Activated T-helper 1 cell treated with anti-CD3 and anti-CD28 coated beads, Interleukin-12 subunit alpha, Interleukin-12 subunit beta, Interleukin-2, Interleukin-4 antibody, amounts not matched to agents 30 ng/mL and 10 ng/mL and 1 ng/mL, durations not matched to agents 14 hours and 24 hours and 36 hours (primary cell): ENCODE results near the gene GMIP. TPM values are rescaled to one million over a fixed set of nuclear protein-coding genes. Genes with fewer than 3 reads are reported as not detected.
"Not testable (repeated sequence)": the region's sequence is repeated elsewhere in the genome, so short reads cannot be mapped to it uniquely, and the experiment has no call there.

Source experiments
- DNase-seq: peaks from one replicate; pipeline ENCODE4 v3.0.0; 2021; ENCODE audit warnings: low spot score
- H3K27ac Mint-ChIP-seq: one replicate; pipeline ENCODE4 v1.8.0; 2021; ENCODE audit warnings: mild to moderate bottlenecking, mixed read lengths
- H3K27me3 Mint-ChIP-seq: one replicate; pipeline ENCODE4 v1.8.0; 2022; ENCODE audit warnings: mild to moderate bottlenecking, moderate library complexity, mixed read lengths; ENCODE audit not compliant: insufficient read depth
- H3K36me3 Mint-ChIP-seq: one replicate; pipeline ENCODE4 v1.8.0; 2021; ENCODE audit warnings: low read depth, mixed read lengths
- H3K4me1 Mint-ChIP-seq: one replicate; pipeline ENCODE4 v1.8.0; 2021; ENCODE audit warnings: low read depth, mixed read lengths
- H3K4me3 Mint-ChIP-seq: one replicate; pipeline ENCODE4 v1.8.0; 2021; ENCODE audit warnings: mild to moderate bottlenecking, moderate library complexity, mixed read lengths
- H3K9me3 Mint-ChIP-seq: one replicate; pipeline ENCODE4 v1.8.0; 2021; ENCODE audit warnings: mixed read lengths
- intact Hi-C: fragments of 100-400 bp; cut with micrococcal nuclease; formaldehyde crosslinking; loops from one replicate; pipeline ENCODE4 v1.15.1; 2024
- total RNA-seq: library from RNA; stranded (reverse); gene quantifications from 2 replicates; pipeline ENCODE4 v1.2.3, GENCODE V29; 2022

Gene GMIP, protein sequence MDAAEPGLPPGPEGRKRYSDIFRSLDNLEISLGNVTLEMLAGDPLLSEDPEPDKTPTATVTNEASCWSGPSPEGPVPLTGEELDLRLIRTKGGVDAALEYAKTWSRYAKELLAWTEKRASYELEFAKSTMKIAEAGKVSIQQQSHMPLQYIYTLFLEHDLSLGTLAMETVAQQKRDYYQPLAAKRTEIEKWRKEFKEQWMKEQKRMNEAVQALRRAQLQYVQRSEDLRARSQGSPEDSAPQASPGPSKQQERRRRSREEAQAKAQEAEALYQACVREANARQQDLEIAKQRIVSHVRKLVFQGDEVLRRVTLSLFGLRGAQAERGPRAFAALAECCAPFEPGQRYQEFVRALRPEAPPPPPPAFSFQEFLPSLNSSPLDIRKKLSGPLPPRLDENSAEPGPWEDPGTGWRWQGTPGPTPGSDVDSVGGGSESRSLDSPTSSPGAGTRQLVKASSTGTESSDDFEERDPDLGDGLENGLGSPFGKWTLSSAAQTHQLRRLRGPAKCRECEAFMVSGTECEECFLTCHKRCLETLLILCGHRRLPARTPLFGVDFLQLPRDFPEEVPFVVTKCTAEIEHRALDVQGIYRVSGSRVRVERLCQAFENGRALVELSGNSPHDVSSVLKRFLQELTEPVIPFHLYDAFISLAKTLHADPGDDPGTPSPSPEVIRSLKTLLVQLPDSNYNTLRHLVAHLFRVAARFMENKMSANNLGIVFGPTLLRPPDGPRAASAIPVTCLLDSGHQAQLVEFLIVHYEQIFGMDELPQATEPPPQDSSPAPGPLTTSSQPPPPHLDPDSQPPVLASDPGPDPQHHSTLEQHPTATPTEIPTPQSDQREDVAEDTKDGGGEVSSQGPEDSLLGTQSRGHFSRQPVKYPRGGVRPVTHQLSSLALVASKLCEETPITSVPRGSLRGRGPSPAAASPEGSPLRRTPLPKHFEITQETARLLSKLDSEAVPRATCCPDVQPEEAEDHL
- 67.8 and 71.6 TPM in 2 replicates for total RNA-seq

DNA sequence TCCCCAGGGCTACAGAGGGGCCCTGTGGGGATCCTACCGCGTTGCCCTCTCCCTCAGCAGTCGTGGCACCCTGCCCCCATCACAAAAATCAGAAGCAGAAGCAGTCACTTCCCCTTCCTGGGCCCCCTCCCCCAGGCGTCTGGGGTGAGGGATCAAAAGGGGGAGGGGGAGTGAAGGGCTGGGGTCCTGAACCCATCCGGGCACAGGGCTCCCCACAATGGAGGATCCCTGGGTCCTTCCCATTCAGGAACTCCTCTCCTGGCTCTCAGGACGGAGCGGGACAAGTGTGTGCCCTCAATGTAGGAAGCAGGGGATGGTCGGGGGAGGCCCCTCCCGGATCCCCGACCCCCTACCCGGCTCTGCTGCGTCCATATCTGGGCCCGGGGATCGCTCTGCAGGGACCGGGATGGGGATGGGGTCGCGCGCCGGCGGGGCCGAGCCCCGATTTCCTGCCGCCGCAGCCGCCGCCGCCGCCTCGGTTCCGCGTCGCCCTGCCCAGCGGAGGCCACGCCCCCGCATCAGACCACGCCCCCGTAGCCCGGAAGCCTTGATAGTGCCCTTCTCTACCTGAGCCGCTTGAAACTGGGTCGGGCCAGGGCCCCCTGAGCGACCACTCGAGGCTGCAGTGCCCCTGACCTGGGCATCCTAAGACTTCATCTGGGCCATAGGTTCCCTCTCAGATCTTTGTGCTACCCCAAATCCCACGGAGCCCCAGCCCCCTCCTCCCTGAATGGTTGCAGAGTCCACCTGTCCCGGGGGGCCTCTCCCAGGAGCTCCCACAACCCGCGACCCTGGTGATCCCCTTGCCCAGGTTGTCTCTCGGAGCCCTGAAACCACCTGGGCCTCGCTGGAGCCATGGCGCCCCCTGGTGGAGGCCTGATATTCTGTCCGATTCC is at the start of gene GMIP:
GMIP (minus strand) TSS at position 500 of the 896 bp plus-strand sequence; CDS start at position 372, 128 bp downstream.
- Mint-ChIP-seq H3K4me3 (peak within 1 kb of the TSS; percentile 95), H3K27me3 (no peaks in the 10 kb centered on the region), H3K36me3 (peaks cover 22% of the 10 kb centered on the region), H3K4me1 (peaks cover 18% of the 10 kb centered on the region), H3K9me3 (no peaks in the 10 kb centered on the region), H3K27ac (peak within 1 kb of the TSS; percentile 93)
- intact Hi-C loops, result loop anchor here (1.0 to 2.0 kb wide), 9 partner anchors 20 to 316 kb away; partner anchors contain the start of genes ATP13A1 and PBX4
- peak; percentile 82 for DNase-seq

DNA sequence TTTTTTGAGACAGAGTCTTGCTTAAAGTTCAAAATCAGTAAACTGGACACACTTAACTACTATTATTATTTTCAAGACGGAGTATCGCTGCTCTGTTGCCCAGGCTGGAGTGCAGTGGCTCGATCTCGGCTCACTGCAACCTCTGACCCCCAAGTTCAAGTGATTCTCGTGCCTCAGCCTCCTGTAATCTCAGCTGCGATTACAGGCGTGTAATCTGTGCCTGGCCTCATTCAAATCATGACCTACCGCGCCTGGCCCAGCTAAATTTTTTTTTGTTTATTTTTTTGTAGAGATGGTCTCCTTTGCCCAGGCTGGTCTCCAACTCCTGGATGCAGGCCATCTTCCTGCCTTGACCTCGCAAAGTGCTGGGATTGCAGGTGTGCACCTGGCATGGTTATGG is 48.2 kb upstream of the GMIP start:
- no peak for DNase-seq
- H3K27ac Mint-ChIP-seq, result no peak overlapping the region
- no peaks in the 10 kb centered on the region for H3K27me3 Mint-ChIP-seq
- H3K4me1 Mint-ChIP-seq, result no peaks in the 10 kb centered on the region
- H3K9me3 Mint-ChIP-seq, result peaks cover 16% of the 10 kb centered on the region
- H3K4me3 Mint-ChIP-seq, result no peak overlapping the region
- intact Hi-C loops, result no loop called here
- H3K36me3 Mint-ChIP-seq, result peaks cover 8% of the 10 kb centered on the region

DNA sequence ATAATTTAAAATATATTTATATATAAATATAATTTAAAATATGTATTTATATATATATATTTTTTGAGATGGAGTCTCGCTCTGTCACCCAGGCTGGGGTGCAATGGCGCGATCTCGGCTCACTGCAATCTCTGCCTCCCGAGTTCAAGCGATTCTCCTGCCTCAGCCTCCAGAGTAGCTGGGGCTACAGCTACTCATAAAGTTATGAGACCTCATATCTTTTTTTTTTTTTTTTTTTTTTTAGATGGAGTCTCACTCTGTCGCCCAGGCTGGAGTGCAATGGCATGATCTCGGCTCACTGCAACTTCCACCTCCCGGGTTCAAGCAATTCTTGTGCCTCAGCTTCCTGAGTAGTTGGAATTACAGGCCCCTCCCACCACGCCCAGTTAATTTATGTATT is 45.6 kb upstream of the GMIP start:
- H3K9me3 Mint-ChIP-seq, result peaks cover 24% of the 10 kb centered on the region
- H3K27ac Mint-ChIP-seq, intact Hi-C loops, H3K4me1 Mint-ChIP-seq, H3K27me3 Mint-ChIP-seq, H3K4me3 Mint-ChIP-seq, DNase-seq: not testable (repeated sequence)
- peaks cover 26% of the 10 kb centered on the region for H3K36me3 Mint-ChIP-seq

DNA sequence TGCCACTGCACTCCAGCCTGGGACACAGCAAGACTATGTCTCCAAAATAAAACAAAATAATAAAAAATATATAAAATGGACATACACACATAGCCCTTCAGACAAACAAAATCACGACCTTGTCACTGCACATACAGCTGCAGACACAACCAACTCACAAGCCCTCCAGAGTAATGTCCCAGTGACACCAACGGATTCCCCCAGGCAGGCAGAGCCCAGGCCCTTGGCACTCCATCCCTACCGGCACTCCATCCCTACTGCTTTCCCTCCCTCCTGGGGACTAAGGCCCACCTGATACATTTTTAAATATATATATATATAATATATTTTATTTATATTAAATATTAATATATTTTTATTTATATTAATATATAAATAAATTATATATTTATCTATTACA is 43.6 kb upstream of the GMIP start:
- no peaks in the 10 kb centered on the region for H3K27me3 Mint-ChIP-seq

DNA sequence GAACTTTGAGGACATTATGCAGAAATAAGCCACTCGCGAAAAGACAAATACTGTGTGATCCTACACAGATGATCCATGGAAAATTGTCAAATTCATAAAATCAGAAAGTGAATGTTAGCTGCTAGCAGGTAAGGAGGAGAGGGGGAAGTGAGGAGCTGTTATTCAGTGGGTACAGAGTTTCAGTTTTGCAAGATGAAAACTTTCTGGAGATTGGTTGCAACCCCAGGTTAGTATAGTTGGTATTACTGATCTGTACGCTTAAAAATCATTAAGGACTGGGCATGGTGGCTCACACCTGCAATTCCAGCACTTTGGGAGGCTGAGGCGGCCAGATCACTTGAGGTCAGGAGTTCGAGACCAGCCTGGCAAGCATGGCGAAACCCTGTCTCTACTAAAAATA is 43.1 kb upstream of the GMIP start:
- peaks cover 44% of the 10 kb centered on the region for H3K36me3 Mint-ChIP-seq
- H3K4me3 Mint-ChIP-seq, result no peak overlapping the region
- H3K27ac Mint-ChIP-seq, result no peak overlapping the region
- no peak for DNase-seq
- H3K9me3 Mint-ChIP-seq, result peaks cover 36% of the 10 kb centered on the region
- intact Hi-C loops, result no loop called here
- H3K27me3 Mint-ChIP-seq, result no peaks in the 10 kb centered on the region
- H3K4me1 Mint-ChIP-seq, result no peaks in the 10 kb centered on the region

More for the DNA sequence above, 43.6 kb upstream of the GMIP start:
- H3K4me1 Mint-ChIP-seq, result no peaks in the 10 kb centered on the region
- no peak overlapping the region for H3K4me3 Mint-ChIP-seq
- peaks cover 43% of the 10 kb centered on the region for H3K36me3 Mint-ChIP-seq
- no peak for DNase-seq
- intact Hi-C loops, result no loop called here
- no peak overlapping the region for H3K27ac Mint-ChIP-seq
- peaks cover 36% of the 10 kb centered on the region for H3K9me3 Mint-ChIP-seq

DNA sequence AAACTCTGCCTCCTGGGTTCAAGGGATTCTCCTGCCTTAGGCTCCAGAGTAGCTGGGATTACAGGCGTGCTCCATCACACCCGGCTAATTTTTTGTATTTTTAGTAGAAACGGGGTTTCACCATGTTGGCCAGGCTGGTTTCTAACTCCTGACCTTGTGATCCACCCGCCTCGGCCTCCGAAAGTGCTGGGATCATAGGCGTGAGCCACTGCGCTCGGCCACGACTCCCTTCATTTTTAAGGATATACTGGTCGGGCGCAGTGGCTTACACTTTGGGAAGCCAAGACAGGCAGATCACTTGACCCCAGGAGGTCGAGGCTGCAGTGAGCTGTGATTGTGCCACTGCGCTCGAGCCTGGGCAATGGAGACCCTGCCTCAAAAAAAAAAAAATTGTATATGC is 42.7 kb upstream of the GMIP start:
- peaks cover 39% of the 10 kb centered on the region for H3K9me3 Mint-ChIP-seq
- H3K27ac Mint-ChIP-seq, H3K4me3 Mint-ChIP-seq, intact Hi-C loops, H3K27me3 Mint-ChIP-seq, DNase-seq, H3K4me1 Mint-ChIP-seq: not testable (repeated sequence)
- peaks cover 48% of the 10 kb centered on the region for H3K36me3 Mint-ChIP-seq

DNA sequence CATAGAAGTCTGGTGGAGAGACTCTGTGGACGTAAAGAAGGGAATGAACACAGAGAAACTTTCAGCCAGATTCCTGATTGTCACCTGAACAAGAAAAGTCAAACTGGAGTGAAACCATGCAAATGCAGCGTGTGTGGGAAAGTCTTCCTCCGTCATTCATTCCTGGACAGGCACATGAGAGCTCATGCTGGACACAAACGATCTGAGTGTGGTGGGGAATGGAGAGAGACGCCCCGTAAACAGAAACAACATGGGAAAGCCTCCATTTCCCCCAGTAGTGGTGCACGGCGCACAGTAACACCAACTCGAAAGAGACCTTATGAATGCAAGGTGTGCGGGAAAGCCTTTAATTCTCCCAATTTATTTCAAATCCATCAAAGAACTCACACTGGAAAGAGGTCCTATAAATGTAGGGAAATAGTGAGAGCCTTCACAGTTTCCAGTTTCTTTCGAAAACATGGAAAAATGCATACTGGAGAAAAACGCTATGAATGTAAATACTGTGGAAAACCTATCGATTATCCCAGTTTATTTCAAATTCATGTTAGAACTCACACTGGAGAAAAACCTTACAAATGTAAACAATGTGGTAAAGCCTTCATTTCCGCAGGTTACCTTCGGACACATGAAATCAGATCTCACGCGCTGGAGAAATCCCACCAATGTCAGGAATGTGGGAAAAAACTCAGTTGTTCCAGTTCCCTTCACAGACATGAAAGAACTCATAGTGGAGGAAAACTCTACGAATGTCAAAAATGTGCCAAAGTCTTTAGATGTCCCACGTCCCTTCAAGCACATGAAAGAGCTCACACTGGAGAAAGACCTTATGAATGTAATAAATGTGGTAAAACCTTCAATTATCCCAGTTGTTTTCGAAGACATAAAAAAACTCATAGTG is 36.0 kb upstream of the GMIP start:
- Mint-ChIP-seq H3K27me3 (no peaks in the 10 kb centered on the region), H3K36me3 (peaks cover 84% of the 10 kb centered on the region), H3K4me1 (no peaks in the 10 kb centered on the region), H3K9me3 (peaks cover 69% of the 10 kb centered on the region), H3K4me3 (no peak overlapping the region), H3K27ac (no peak overlapping the region)
- DNase-seq, result no peak
- intact Hi-C loops, result no loop called here

DNA sequence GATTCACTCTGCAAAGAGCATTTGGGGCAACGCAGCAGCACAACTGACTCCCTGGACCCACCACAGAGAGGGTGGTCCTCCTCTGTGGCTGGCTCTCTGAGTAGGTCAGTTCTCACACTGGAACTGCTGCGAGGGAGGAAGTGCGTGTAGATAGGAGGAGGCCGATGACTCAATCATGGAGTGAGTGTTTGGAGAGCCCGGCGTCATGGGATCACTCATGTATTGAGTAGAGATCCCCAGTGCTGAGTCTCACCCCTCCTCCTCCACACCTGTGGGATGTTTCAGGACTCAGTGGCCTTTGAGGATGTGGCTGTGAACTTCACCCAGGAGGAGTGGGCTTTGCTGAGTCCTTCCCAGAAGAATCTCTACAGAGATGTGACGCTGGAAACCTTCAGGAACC is 34.1 kb upstream of the GMIP start:
- H3K27me3 Mint-ChIP-seq, result no peaks in the 10 kb centered on the region
- H3K27ac Mint-ChIP-seq, result no peak overlapping the region
- H3K4me3 Mint-ChIP-seq, result no peak overlapping the region
- no peaks in the 10 kb centered on the region for H3K4me1 Mint-ChIP-seq
- intact Hi-C loops, result no loop called here
- no peak for DNase-seq
- peaks cover 60% of the 10 kb centered on the region for H3K9me3 Mint-ChIP-seq
- H3K36me3 Mint-ChIP-seq, result peaks cover 80% of the 10 kb centered on the region

DNA sequence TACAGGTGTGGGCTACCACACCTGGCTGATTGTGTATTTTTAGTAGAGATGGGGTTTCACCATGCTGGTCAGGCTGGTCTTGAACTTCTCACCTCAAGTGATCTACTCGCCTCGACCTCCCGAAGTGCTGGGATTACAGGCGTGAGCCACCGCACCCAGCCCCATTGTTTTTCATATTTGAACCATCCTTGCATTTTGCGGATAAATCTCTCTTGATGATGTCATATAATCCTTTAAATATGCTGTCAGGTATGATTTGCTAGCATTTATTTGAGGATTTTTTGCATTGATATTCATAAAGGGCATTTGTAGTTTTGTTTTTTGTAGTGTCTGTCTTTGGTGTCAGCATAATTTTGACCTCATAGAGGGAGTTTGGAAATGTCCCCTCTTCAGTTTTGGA is 30.9 kb upstream of the GMIP start:
- H3K4me3 Mint-ChIP-seq, result no peak overlapping the region

DNA sequence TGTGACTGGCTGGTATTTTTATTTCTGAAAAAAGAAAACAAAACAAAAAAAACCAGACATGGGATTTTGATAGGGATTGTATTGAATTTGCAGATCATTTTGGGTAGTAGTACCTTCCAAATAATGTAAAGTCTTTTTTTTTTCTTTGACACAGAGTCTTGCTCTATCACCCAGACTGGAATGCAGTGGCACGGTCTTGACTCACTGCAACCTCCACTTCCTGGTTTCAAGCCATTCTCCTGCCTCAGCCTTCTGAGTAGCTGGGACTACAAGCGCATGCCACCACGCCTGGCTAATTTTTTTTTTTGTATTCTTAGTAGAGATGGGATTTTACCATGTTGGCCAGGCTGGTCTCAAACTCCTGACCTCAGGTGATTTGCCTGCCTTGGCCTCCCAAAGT is 29.4 kb upstream of the GMIP start:
- Mint-ChIP-seq H3K9me3 (peaks cover 40% of the 10 kb centered on the region), H3K4me3 (no peak overlapping the region), H3K36me3 (peaks cover 67% of the 10 kb centered on the region), H3K27ac (no peak overlapping the region), H3K4me1 (peaks cover 20% of the 10 kb centered on the region), H3K27me3 (no peaks in the 10 kb centered on the region)
- no peak for DNase-seq
- intact Hi-C loops, result no loop called here

More for the DNA sequence above, 30.9 kb upstream of the GMIP start:
- Mint-ChIP-seq H3K36me3 (peaks cover 73% of the 10 kb centered on the region), H3K27me3 (no peaks in the 10 kb centered on the region), H3K9me3 (peaks cover 51% of the 10 kb centered on the region), H3K27ac (no peak overlapping the region), H3K4me1 (peaks cover 12% of the 10 kb centered on the region)
- intact Hi-C loops, result no loop called here
- DNase-seq, result no peak

DNA sequence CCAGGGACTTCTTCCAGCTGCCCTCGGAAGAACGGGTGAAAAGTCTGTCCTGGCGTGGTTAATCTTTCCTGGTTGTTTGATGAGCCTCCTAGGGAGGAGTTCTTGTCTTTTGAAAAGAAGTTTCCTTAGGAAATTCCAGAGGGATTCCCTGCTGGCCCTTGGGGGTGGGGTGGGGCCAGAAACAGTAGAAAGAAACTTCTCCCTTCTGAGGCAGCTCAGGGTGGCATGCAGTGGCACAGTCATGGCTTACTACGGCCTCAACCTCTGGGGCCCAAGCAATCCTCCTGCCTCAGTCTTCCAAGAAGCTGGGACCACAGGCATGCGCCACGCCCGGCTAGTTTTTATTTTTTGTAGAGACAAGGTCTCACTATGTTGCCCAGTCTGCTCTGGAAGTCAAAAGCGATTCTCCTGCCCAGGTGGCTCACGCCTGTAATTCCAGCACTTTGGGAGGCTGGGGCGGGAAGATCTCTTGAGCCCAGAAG is 26.7 kb upstream of the GMIP start:
- DNase-seq, result no peak

More for the DNA sequence above, 26.7 kb upstream of the GMIP start:
- H3K27ac Mint-ChIP-seq, result peak overlapping the region; percentile 83
- H3K4me3 Mint-ChIP-seq, result peak overlapping the region; percentile 93
- intact Hi-C loops, result no loop called here
- peaks cover 40% of the 10 kb centered on the region for H3K36me3 Mint-ChIP-seq
- peaks cover 20% of the 10 kb centered on the region for H3K4me1 Mint-ChIP-seq
- H3K9me3 Mint-ChIP-seq, result peaks cover 17% of the 10 kb centered on the region
- H3K27me3 Mint-ChIP-seq, result no peaks in the 10 kb centered on the region
